Memory B cell (primary cell): ENCODE data around the gene CCDC142.
"Not testable (repeated sequence)": the region's sequence is repeated elsewhere in the genome, so short reads cannot be mapped to it uniquely, and the experiment has no call there.

Experiments used
- ATAC-seq: fragments of 150-1000 bp; cut with Tn5 transposase; 2 replicates; pipeline ENCODE4 v1.10.0; 2021; ENCODE audit warnings: low read depth, mild to moderate bottlenecking, moderate library complexity
- DNase-seq, 2 donors: peaks; one replicate each; pipeline ENCODE4 v3.0.0; 2022; ENCODE audit warnings: low spot score in 2 of 2
- H3K27ac Mint-ChIP-seq: one replicate; pipeline ENCODE4 v1.8.0; 2022; ENCODE audit warnings: mild to moderate bottlenecking, moderate library complexity, mixed read lengths
- H3K27me3 Mint-ChIP-seq: one replicate; pipeline ENCODE4 v1.8.0; 2022; ENCODE audit warnings: mixed read lengths
- H3K36me3 Mint-ChIP-seq: one replicate; pipeline ENCODE4 v1.8.0; 2022; ENCODE audit warnings: mild to moderate bottlenecking, mixed read lengths
- H3K4me1 Mint-ChIP-seq: one replicate; pipeline ENCODE4 v1.8.0; 2022; ENCODE audit warnings: mixed read lengths
- H3K4me3 Mint-ChIP-seq: one replicate; pipeline ENCODE4 v1.8.0; 2022; ENCODE audit warnings: mild to moderate bottlenecking, moderate library complexity, mixed read lengths
- H3K9me3 Mint-ChIP-seq: one replicate; pipeline ENCODE4 v1.8.0; 2022; ENCODE audit warnings: mixed read lengths

CCDC142 gene

GRCh38 chr2:74457129-74457548 is 25.7 kb downstream of the CCDC142 start:
- H3K36me3 Mint-ChIP-seq = peaks cover 5% of the 10 kb centered on the region
- H3K27ac Mint-ChIP-seq = peak overlapping the region; percentile 99
- no peaks in the 10 kb centered on the region for H3K27me3 Mint-ChIP-seq
- ATAC-seq (no peak), DNase-seq (no peak)
- no peaks in the 10 kb centered on the region for H3K9me3 Mint-ChIP-seq
- H3K4me1 Mint-ChIP-seq = peaks cover 43% of the 10 kb centered on the region
- peak overlapping the region; percentile 96 for H3K4me3 Mint-ChIP-seq

DNA sequence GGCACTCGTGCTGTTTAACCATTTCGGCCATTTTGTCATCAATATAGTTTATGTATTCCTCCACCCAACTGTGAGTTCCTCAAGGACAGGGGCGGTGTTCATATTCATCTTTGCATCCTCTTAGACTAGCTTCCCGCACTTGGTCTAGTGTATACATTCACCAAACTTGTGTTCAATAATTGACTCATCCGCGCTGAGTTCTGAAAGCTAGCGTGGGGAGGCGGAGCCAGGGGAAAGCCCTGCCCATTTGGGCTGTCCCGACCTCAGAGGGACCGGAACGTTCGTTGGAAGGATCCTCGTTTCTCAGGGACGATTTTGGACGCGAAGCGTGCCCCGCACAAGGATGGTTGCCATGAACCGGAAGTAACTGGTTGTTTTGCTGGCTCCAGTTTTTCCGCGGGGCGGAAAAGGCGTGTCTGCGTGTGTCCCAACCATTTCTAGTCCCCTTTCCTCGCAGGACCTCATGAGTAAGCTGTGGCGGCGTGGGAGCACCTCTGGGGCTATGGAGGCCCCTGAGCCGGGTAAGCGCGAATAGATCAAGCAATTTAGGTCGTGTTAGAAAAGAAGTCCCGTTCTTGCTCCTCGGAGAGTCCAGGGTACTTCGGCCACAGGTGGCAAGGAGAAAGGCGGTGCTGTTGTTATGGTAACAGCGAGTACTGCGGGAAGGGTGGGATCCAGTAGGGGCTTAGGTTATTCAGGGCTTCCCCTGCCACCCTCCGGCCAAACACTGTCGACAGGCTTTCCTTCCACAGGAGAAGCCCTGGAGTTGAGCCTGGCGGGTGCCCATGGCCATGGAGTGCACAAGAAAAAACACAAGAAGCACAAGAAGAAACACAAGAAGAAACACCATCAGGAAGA is 27.9 kb downstream of the CCDC142 start, which contains the start of gene INO80B:
INO80B (plus strand) TSS at position 434 of the 858 bp plus-strand sequence; CDS start at position 464, 30 bp downstream.
- Mint-ChIP-seq H3K27me3 (no peaks in the 10 kb centered on the region), H3K27ac (peak within 1 kb of the TSS; percentile 99), H3K4me1 (peaks cover 41% of the 10 kb centered on the region), H3K9me3 (no peaks in the 10 kb centered on the region), H3K4me3 (peak within 1 kb of the TSS; percentile 96), H3K36me3 (peaks cover 5% of the 10 kb centered on the region)
- DNase-seq (peak; percentile 97), ATAC-seq (peak; percentile 36)

GRCh38 chr2:74450570-74451190 is 32.1 kb downstream of the CCDC142 start:
- no peak for ATAC-seq
- H3K4me3 Mint-ChIP-seq = no peak overlapping the region
- H3K27me3 Mint-ChIP-seq = peaks cover 2% of the 10 kb centered on the region
- DNase-seq = no peak
- no peaks in the 10 kb centered on the region for H3K9me3 Mint-ChIP-seq
- H3K4me1 Mint-ChIP-seq = peaks cover 20% of the 10 kb centered on the region
- no peak overlapping the region for H3K27ac Mint-ChIP-seq
- H3K36me3 Mint-ChIP-seq = no peaks in the 10 kb centered on the region

- DNase-seq (no peak), ATAC-seq (no peak)
- Mint-ChIP-seq H3K9me3 (no peaks in the 10 kb centered on the region), H3K4me1 (peaks cover 8% of the 10 kb centered on the region), H3K27ac (no peak overlapping the region), H3K36me3 (no peaks in the 10 kb centered on the region), H3K27me3 (peaks cover 4% of the 10 kb centered on the region), H3K4me3 (no peak overlapping the region)
These were observed 34.0 kb downstream of the CCDC142 start for GRCh38 chr2:74448771-74449170.

DNA sequence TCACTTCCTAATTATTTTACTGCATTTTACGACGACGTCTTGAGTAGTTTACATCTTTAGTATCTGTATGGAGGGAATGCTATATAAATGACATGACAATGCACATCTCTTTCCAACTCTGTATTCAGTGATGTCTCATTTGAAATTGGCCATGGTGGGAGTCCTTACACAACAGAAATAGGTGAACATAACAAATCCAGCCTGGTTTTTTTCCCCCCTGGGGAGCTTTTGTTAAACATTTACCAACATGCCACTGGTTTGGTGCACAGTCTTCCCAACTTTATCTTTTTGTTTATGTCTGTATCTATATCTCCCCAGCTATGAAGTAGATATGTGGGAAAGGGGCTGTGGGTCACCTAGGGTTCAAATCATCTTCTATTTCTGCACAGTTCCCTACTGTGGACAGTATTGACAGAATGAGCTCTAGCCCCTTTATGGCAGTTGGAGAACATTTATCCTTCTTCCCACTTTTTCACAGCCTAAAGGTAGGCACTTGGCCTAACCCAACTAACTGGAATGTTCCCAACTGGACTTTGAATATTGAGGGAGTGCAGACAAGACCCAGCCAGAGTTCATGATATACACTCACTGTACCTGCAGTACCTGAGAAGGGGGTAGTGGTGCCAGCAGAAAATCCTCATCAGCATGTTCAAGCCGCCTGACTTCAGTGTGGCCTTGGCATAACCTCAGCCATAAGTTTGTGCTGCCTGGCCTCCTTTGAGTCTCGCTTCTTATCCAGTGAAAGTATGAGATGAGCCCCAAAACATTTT is 35.4 kb downstream of the CCDC142 start:
- H3K27ac Mint-ChIP-seq = no peak overlapping the region
- DNase-seq (no peak), ATAC-seq (no peak)
- H3K4me3 Mint-ChIP-seq = no peak overlapping the region
- H3K4me1 Mint-ChIP-seq = peaks cover 3% of the 10 kb centered on the region
- H3K27me3 Mint-ChIP-seq = peaks cover 5% of the 10 kb centered on the region
- no peaks in the 10 kb centered on the region for H3K36me3 Mint-ChIP-seq
- H3K9me3 Mint-ChIP-seq = no peaks in the 10 kb centered on the region

DNA sequence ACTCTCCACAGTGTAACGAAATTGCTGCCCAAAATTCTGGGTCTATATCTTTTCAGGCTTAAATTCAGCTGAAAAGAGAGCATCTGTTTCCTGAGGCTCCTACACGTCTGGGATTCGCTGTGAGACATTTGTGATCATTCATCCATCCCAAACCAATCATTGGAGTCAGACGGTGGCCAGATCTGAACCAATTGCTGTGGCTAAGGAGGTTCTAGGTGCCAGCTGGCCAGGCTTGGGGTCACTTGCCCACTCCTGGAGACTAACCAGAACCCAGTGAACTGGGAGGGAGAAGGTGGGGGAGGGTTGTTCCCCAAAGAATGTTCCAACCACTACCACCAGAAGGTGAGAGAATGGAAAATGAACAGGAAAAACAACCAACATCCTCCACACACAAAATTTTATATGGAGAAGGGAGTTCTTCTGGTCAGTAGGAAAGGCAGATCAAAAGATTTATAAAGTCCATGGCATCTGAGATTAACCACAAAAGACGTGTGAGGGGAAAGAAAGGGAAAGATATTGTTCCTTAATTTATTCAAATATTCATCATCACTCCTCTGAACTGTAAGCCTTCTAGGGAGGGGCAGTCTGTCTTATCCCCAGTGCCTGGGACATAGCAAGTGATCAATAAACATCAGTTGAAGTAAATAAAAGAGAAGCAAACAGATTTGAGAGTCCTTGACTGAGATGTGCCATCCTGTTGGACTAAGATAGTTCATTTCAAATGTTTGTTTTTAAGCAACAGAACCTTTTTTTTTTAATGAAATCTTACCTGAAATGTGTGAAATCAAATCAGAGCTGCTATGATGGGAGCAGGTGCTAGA is 38.1 kb downstream of the CCDC142 start:
- ATAC-seq (no peak), DNase-seq (no peak)
- H3K27me3 Mint-ChIP-seq = peaks cover 10% of the 10 kb centered on the region
- H3K4me1 Mint-ChIP-seq = peaks cover 10% of the 10 kb centered on the region
- H3K36me3 Mint-ChIP-seq = no peaks in the 10 kb centered on the region
- H3K9me3 Mint-ChIP-seq = no peaks in the 10 kb centered on the region
- H3K27ac Mint-ChIP-seq = no peak overlapping the region
- H3K4me3 Mint-ChIP-seq = no peak overlapping the region

DNA sequence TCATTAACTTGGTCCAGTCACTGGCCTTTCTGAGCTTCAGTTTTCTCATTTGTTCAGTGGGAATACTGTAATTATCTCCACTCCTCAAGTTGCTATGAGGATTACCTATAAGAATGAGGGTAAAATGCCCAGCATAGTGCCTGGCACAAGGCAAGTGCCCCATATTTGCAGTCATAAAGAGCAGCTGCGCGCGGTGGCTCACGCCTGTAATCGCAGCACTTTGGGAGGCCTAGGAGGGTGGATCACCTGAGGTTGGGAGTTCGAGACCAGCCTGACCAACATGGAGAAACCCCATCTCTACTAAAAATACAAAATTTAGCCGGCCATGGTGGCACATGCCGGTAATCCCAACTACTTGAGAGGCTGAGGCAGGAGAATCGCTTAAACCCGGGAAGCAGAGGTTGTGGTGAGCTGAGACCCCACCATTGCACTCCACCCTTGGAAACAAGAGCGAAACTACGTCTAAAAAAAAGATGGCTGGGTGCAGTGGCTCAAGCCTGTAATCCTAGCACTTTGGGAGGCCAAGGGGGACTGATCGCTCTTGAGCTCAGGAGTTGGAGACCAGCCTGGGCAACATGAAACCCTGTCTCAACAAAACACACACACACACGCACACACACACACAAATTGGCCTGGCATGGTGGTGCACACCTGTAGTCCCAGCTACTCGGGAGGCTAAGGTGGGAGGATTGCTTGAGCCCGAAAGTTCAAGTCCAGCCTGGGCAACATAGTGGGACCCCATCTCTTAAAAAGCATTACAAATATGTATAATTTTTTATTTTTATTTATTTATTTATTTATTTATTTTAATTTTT is 40.1 kb downstream of the CCDC142 start:
- H3K27me3 Mint-ChIP-seq, H3K27ac Mint-ChIP-seq, H3K36me3 Mint-ChIP-seq, DNase-seq, ATAC-seq, H3K9me3 Mint-ChIP-seq: not testable (repeated sequence)
- Mint-ChIP-seq H3K4me3 (peak overlapping the region; percentile 86), H3K4me1 (peaks cover 17% of the 10 kb centered on the region)

- ATAC-seq (peak; percentile 51), DNase-seq (peak in 1 of 2 donors; percentile 52)
- Mint-ChIP-seq H3K4me1 (peaks cover 21% of the 10 kb centered on the region), H3K4me3 (peak within 1 kb of the TSS; percentile 86), H3K27me3 (peaks cover 8% of the 10 kb centered on the region), H3K9me3 (no peaks in the 10 kb centered on the region), H3K36me3 (no peaks in the 10 kb centered on the region), H3K27ac (no peak within 1 kb of the TSS)
These were observed 40.9 kb downstream of the CCDC142 start, which contains the start of gene RTKN for GRCh38 chr2:74441690-74442482. Gene RTKN (minus strand): TSS chr2:74441937. CDS start chr2:74441816, 121 bp downstream.

GRCh38 chr2:74441170-74441689 is 41.6 kb downstream of the CCDC142 start:
- Mint-ChIP-seq H3K27me3 (peaks cover 8% of the 10 kb centered on the region), H3K4me1 (peaks cover 21% of the 10 kb centered on the region), H3K4me3 (peak overlapping the region; percentile 86), H3K36me3 (no peaks in the 10 kb centered on the region), H3K27ac (no peak overlapping the region), H3K9me3 (no peaks in the 10 kb centered on the region)
- ATAC-seq (no peak), DNase-seq (no peak)

DNA sequence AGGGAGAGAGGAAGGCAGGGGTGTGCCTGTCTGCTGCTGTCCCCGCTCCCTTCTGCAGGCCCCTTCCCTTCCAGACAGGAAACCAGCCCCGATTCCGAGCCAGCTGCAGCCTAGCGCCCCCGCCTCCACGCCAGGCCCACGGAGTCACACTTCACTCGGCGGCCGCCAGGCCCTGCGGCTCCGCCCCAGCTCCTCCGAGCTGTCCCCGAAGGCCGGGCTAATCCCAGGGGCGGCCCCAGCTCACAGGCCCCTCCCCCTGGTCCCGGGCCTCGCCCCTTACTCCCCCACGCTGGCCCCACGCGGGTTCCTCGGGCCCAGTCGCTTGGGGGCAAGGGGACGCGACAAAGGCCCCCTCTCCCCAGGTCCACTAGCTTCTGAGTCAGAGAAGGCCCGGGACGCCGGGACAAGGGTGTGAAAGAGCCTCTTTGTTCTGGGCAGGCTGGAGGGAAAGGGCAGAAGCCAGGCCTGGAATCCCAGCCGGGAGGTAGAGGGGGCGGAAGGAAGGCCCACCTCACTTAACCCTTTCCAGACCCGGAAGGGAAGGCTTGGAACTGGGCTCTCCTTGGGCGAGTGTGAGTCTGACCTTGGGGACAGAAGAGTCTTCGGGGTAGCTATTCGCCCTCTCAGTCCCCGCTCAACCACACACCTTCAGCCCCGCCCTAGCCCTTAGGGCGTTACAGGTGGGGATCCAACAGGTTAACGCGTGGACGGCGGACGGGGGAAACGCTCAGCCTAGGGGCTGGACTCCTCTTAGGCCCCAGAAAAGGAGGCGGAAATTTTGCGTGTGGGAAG is 42.2 kb downstream of the CCDC142 start:
- Mint-ChIP-seq H3K9me3 (no peaks in the 10 kb centered on the region), H3K27me3 (peaks cover 8% of the 10 kb centered on the region), H3K4me1 (peaks cover 21% of the 10 kb centered on the region), H3K4me3 (peak overlapping the region; percentile 86), H3K27ac (no peak overlapping the region), H3K36me3 (no peaks in the 10 kb centered on the region)
- peak; percentile 57 to 64 for DNase-seq
- peak; percentile 86 for ATAC-seq

- DNase-seq (no peak), ATAC-seq (no peak)
- H3K4me1 Mint-ChIP-seq = peaks cover 21% of the 10 kb centered on the region
- H3K4me3 Mint-ChIP-seq = peak overlapping the region; percentile 86
- H3K9me3 Mint-ChIP-seq = no peaks in the 10 kb centered on the region
- H3K27me3 Mint-ChIP-seq = peaks cover 8% of the 10 kb centered on the region
- no peak overlapping the region for H3K27ac Mint-ChIP-seq
- H3K36me3 Mint-ChIP-seq = no peaks in the 10 kb centered on the region
These were observed 42.9 kb downstream of the CCDC142 start for GRCh38 chr2:74439803-74440377.
